Panc1 (cell line): Measurements from ENCODE around the gene FKBP14.

Experiments
- POLR2AphosphoS5 ChIP-seq: IDR thresholded peaks from 2 replicates; pipeline ENCODE4 v1.6.1; 2012; ENCODE audit warnings: mild to moderate bottlenecking, low read depth, low read length, moderate library complexity
- REST ChIP-seq, 2 experiments: IDR thresholded peaks; 2 replicates each; pipeline ENCODE4 v1.6.1; 2011 to 2012; ENCODE audit warnings: low read depth in 2 of 2, control low read depth in 1 of 2, low read length in 1 of 2, mild to moderate bottlenecking in 1 of 2, moderate library complexity in 1 of 2; ENCODE audit not compliant: insufficient read depth in 1 of 2
- TF ChIP-seq, protein P1 (sequence below): fragments of 450-650 bp; IDR thresholded peaks from 2 replicates; pipeline ENCODE4 v1.5.1; 2017; ENCODE audit warnings: mild to moderate bottlenecking

DNA sequence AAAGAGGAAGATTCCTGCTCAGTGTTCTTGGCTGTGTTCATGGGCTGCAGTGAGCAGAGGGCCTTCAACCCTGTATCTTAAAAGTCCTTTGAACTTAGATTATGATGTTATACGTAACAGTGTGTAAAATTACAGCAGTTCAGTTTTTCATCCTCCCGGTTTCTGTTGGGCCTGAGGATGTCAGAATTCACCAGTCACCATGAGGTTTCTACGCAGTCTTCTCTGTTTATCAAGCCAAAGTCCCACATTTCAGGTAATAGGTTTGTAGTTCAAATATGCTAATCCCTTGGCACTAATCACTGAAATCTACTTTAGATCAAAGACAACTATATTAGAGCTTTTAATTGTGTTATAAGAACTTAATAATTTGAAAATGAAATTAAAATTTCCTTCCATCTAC lies 26.6 kb upstream of the FKBP14 start:
- TF ChIP-seq, protein P1, sequence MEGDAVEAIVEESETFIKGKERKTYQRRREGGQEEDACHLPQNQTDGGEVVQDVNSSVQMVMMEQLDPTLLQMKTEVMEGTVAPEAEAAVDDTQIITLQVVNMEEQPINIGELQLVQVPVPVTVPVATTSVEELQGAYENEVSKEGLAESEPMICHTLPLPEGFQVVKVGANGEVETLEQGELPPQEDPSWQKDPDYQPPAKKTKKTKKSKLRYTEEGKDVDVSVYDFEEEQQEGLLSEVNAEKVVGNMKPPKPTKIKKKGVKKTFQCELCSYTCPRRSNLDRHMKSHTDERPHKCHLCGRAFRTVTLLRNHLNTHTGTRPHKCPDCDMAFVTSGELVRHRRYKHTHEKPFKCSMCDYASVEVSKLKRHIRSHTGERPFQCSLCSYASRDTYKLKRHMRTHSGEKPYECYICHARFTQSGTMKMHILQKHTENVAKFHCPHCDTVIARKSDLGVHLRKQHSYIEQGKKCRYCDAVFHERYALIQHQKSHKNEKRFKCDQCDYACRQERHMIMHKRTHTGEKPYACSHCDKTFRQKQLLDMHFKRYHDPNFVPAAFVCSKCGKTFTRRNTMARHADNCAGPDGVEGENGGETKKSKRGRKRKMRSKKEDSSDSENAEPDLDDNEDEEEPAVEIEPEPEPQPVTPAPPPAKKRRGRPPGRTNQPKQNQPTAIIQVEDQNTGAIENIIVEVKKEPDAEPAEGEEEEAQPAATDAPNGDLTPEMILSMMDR, result no peak
- no peak for TF ChIP-seq POLR2AphosphoS5
- TF ChIP-seq REST (IDR thresholded peaks at IDR 0.05; ENCODE audit: insufficient read depth in 1 of 2, low read depth in 2 of 2, low read length in 1 of 2), result no peak
